ENCODE data around the gene ACLY. TPM values are rescaled to one million over a fixed set of nuclear protein-coding genes. Genes with fewer than 3 reads are reported as not detected.

The ACLY gene
- total and polyA plus RNA-seq, 2 of the 13 experiments (the other 11 are each of a cell fraction or from before 2014, with no cell fraction given), result 111 to 218 TPM

- TF ChIP-seq, protein P1, sequence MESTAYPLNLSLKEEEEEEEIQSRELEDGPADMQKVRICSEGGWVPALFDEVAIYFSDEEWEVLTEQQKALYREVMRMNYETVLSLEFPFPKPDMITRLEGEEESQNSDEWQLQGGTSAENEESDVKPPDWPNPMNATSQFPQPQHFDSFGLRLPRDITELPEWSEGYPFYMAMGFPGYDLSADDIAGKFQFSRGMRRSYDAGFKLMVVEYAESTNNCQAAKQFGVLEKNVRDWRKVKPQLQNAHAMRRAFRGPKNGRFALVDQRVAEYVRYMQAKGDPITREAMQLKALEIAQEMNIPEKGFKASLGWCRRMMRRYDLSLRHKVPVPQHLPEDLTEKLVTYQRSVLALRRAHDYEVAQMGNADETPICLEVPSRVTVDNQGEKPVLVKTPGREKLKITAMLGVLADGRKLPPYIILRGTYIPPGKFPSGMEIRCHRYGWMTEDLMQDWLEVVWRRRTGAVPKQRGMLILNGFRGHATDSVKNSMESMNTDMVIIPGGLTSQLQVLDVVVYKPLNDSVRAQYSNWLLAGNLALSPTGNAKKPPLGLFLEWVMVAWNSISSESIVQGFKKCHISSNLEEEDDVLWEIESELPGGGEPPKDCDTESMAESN (CRISPR knock-in tag; conservative IDR thresholded peaks at IDR 0.05), result no peak
- TF ChIP-seq, protein P2, sequence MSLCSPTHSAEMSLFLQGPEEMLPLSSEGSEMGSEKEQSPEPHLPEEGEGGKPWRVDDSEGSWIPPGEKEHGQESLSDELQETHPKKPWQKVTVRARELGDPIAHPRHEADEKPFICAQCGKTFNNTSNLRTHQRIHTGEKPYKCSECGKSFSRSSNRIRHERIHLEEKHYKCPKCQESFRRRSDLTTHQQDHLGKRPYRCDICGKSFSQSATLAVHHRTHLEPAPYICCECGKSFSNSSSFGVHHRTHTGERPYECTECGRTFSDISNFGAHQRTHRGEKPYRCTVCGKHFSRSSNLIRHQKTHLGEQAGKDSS (CRISPR knock-in tag; IDR thresholded peaks at IDR 0.05; ENCODE audit: borderline replicate concordance, low read depth), result no peak
- no peak for TF ChIP-seq ISX (CRISPR knock-in tag; conservative IDR thresholded peaks at IDR 0.05)
- TF ChIP-seq ZSCAN25 (CRISPR knock-in tag; IDR thresholded peaks at IDR 0.05), result 0 out of 2 replicates have a peak, but pooled peaks have one; percentile 13
- TF ChIP-seq, protein P3, sequence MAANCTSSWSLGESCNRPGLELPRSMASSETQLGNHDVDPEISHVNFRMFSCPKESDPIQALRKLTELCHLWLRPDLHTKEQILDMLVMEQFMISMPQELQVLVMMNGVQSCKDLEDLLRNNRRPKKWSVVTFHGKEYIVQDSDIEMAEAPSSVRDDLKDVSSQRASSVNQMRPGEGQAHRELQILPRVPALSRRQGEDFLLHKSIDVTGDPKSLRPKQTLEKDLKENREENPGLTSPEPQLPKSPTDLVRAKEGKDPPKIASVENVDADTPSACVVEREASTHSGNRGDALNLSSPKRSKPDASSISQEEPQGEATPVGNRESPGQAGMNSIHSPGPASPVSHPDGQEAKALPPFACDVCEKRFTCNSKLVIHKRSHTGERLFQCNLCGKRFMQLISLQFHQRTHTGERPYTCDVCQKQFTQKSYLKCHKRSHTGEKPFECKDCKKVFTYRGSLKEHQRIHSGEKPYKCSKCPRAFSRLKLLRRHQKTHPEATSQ (CRISPR knock-in tag; IDR thresholded peaks at IDR 0.05; ENCODE audit: borderline replicate concordance), result peak; percentile 55; the same call in 1 of the 2 replicates
- TF ChIP-seq SP5 (CRISPR knock-in tag; IDR thresholded peaks at IDR 0.05; ENCODE audit: borderline replicate concordance, low read depth), result no peak
These were observed 39.2 kb upstream of the ACLY start (continued) for GRCh38 chr17:41957869-41958439.

Data from HepG2 (cell line).